DMS79 treated with DMSO at 0.1 percent for 48 hours (cell line): Measurements from ENCODE around the gene SPEG.
A peak's percentile ranks its signal among the peaks of the same experiment; 100 is the strongest.

ENCODE experiments used
- DNase-seq: peaks from one replicate; lab custom pipeline; 2025; lab: John Stamatoyannopoulos, UW

SPEG gene

GRCh38 chr2:219462349-219462748 is 27.7 kb downstream of the SPEG start:
- DNase-seq: no peak

- no peak for DNase-seq
These were observed 29.8 kb downstream of the SPEG start for GRCh38 chr2:219464286-219465032.

- no peak for DNase-seq
These were observed 31.3 kb downstream of the SPEG start for GRCh38 chr2:219465659-219466561.

GRCh38 chr2:219466816-219467735 is 32.4 kb downstream of the SPEG start:
- DNase-seq: no peak

- no peak for DNase-seq
These were observed 33.1 kb downstream of the SPEG start for GRCh38 chr2:219467736-219468075.

GRCh38 chr2:219468410-219469185 is 34.0 kb downstream of the SPEG start:
- no peak for DNase-seq

- no peak for DNase-seq
These were observed 34.6 kb downstream of the SPEG start for GRCh38 chr2:219469186-219469724.

GRCh38 chr2:219470429-219470828 is 35.8 kb downstream of the SPEG start:
- DNase-seq: no peak

- no peak for DNase-seq
These were observed 37.1 kb downstream of the SPEG start for GRCh38 chr2:219471476-219472371.

- no peak for DNase-seq
These were observed 38.1 kb downstream of the SPEG start for GRCh38 chr2:219472629-219473187.

GRCh38 chr2:219473511-219473910 is 38.9 kb downstream of the SPEG start:
- no peak for DNase-seq

- no peak for DNase-seq
These were observed 39.8 kb downstream of the SPEG start for GRCh38 chr2:219474285-219475060.

- peak; percentile 47 for DNase-seq
These were observed 40.6 kb downstream of the SPEG start for GRCh38 chr2:219475278-219475677.

- DNase-seq: peak; percentile 12
These were observed 41.3 kb downstream of the SPEG start for GRCh38 chr2:219475697-219476651.

GRCh38 chr2:219476652-219477151 is 42.1 kb downstream of the SPEG start:
- no peak for DNase-seq

- no peak for DNase-seq
These were observed 42.5 kb downstream of the SPEG start for GRCh38 chr2:219477179-219477578.

- DNase-seq: no peak
These were observed 43.2 kb downstream of the SPEG start for GRCh38 chr2:219477815-219478214.

GRCh38 chr2:219478916-219479315 is 44.3 kb downstream of the SPEG start:
- DNase-seq: no peak
